ENCODE data around the gene CAMK1D.

The CAMK1D gene

GRCh38 chr10:12375076-12375504 lies 25.7 kb downstream of the CAMK1D start:
- no peak overlapping the region for H3K4me3 ChIP-seq (ENCODE audit: low read depth, low read length)
- no peak for DNase-seq (ENCODE audit: low read depth)
- TF ChIP-seq CTCF (IDR thresholded peaks at IDR 0.05; ENCODE audit: insufficient read depth, low read depth, low read length, missing control alignments) = no peak

GRCh38 chr10:12376211-12376610 lies 26.9 kb downstream of the CAMK1D start:
- no peak for DNase-seq (ENCODE audit: low read depth)
- no peak overlapping the region for H3K4me3 ChIP-seq (ENCODE audit: low read depth, low read length)
- TF ChIP-seq CTCF (IDR thresholded peaks at IDR 0.05; ENCODE audit: insufficient read depth, low read depth, low read length, missing control alignments) = no peak

GRCh38 chr10:12377658-12378290 lies 28.4 kb downstream of the CAMK1D start:
- H3K4me3 ChIP-seq (ENCODE audit: low read depth, low read length) = no peak overlapping the region
- no peak for DNase-seq (ENCODE audit: low read depth)
- TF ChIP-seq CTCF (IDR thresholded peaks at IDR 0.05; ENCODE audit: insufficient read depth, low read depth, low read length, missing control alignments) = no peak

- TF ChIP-seq CTCF (IDR thresholded peaks at IDR 0.05; ENCODE audit: insufficient read depth, low read depth, low read length, missing control alignments) = no peak
- no peak for DNase-seq (ENCODE audit: low read depth)
- H3K4me3 ChIP-seq (ENCODE audit: low read depth, low read length) = no peak overlapping the region
Measured at GRCh38 chr10:12380999-12381398, 31.7 kb downstream of the CAMK1D start.

GRCh38 chr10:12381536-12382156 lies 32.3 kb downstream of the CAMK1D start:
- TF ChIP-seq CTCF (IDR thresholded peaks at IDR 0.05; ENCODE audit: insufficient read depth, low read depth, low read length, missing control alignments) = no peak
- no peak for DNase-seq (ENCODE audit: low read depth)
- no peak overlapping the region for H3K4me3 ChIP-seq (ENCODE audit: low read depth, low read length)

- no peak overlapping the region for H3K4me3 ChIP-seq (ENCODE audit: low read depth, low read length)
- no peak for DNase-seq (ENCODE audit: low read depth)
- TF ChIP-seq CTCF (IDR thresholded peaks at IDR 0.05; ENCODE audit: insufficient read depth, low read depth, low read length, missing control alignments) = no peak
Measured at GRCh38 chr10:12382157-12382548, 32.8 kb downstream of the CAMK1D start.
